Posterior cingulate gyrus (tissue), 11 donors: ENCODE measurements around the gene PLEKHA6.

Experiments
- DNase-seq, 10 donors: peaks; one replicate each; pipeline versions ENCODE4 v3.0.0 to v3.0.0-alpha.2; 2020 to 2021; ENCODE audit warnings: mixed read lengths in 3 of 10
- intact Hi-C: fragments of 100-400 bp; cut with DNase I; formaldehyde crosslinking; loops from one replicate; pipeline ENCODE4 v1.15.1; 2023

The PLEKHA6 gene

DNA sequence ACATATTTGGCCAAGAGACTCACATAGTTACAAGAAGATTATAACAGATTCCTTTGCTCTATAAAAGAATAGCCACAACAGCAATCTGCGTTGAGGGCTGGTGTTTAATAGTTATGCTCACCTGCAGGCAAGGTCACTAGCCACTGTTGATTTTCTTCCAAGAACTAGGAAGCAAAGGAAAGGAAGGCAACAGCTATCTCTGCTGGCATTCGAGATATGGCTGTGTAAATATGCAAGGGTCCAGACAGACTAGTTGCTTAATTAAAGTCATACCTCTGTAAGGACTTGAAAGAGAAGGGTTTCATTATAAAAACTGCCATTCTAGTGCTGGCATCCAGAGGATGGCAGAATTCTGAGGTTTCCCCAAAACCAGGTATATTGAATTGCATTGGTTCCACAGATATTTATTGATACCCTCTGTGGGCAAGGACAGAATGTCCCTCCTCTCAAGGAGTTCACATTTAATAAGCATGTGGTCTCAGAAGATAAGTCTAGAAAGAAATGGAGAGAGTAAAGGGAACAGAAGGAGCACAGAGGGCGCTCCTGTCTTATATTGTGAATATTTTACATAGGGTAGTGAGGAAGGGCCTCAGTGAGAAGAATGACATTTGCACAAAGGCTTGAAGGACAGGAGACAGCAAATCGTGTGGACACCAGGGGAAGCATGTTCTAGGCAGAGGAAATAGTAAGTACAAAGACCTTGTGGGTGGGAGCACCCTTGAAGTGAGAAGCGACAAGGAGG, 23.6 kb upstream of the PLEKHA6 start:
- DNase-seq = no peak
- intact Hi-C loops = no loop called here

GRCh38 chr1:204382714-204383083, 23.0 kb upstream of the PLEKHA6 start:
- intact Hi-C loops = no loop called here
- DNase-seq = no peak

DNA sequence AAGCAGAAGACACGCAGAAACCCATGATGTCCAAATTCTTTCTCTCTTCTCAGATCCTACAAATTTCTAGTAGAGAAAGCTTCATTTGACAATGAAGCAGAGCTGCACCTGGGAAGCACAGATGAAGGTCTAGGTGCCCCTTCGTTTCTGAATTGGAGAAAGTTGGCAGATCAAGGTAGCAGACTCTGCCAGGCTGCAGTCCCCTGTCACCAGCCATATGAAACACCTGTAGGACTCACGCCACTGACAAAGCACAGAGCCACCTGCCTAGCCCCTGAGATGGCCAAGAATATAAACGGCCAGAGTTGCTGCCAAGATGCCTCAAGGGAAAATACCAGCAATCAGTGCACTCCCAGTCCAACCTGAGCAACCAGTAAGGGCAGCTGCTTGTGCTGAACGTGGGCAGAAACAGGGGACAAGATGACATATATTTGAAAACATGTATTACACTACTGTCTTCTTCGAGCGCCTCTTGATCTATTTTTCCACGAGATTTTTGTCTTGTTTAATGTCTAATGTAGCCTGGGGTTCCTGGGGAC, 20.6 kb upstream of the PLEKHA6 start:
- intact Hi-C loops = no loop called here
- DNase-seq = no peak

GRCh38 chr1:204377800-204378668, 18.3 kb upstream of the PLEKHA6 start:
- intact Hi-C loops = no loop called here

GRCh38 chr1:204376919-204377799, 17.4 kb upstream of the PLEKHA6 start:
- intact Hi-C loops = no loop called here
- DNase-seq = peak in 1 of 10 donors; percentile 13

More at GRCh38 chr1:204377800-204378668, 18.3 kb upstream of the PLEKHA6 start:
- DNase-seq = peak in 6 of 10 donors; percentile 25 to 89 (median 61)

- DNase-seq = no peak
- intact Hi-C loops = no loop called here
Observed at GRCh38 chr1:204376465-204376864, 16.7 kb upstream of the PLEKHA6 start.

- intact Hi-C loops = no loop called here
Observed at GRCh38 chr1:204373911-204374310, 14.2 kb upstream of the PLEKHA6 start.

GRCh38 chr1:204370176-204370575, 10.4 kb upstream of the PLEKHA6 start:
- DNase-seq = peak in 5 of 10 donors; percentile 40 to 94 (median 58)
- intact Hi-C loops = no loop called here

More at GRCh38 chr1:204373911-204374310, 14.2 kb upstream of the PLEKHA6 start:
- DNase-seq = no peak

DNA sequence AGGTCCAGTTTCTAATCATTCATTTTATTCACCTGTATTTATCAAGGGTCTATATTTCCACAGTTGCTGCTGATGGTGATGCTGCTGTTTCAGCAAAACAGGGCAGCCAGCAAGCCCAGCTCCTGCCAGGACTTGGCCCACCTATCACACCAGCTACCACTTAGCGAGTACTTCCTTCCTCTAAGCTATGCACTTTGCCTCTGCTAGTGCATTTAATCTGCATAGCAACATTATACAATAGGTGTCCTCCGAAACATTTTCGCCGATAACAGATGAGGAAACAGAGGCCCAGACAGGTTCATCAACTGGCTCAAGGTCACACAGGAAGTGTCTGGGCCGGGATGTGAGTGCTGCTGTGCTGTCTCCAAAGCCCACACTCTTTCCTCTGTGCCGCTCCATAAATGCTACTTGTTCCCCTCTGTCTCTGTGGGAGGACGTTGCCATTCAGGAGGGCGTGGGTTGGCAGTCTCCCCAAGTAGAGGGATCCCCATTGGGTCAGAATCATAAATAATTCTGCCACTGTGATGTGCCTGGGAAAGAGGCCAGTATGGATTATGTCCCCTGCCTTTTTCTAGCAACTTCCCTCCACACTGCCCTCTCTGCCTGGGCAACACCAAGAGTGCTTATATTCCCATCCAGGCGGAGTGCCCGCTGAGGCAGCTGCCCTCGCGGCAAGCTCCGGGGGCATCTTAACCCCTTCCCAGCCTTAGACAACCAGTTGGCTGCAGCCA, 9.4 kb upstream of the PLEKHA6 start:
- intact Hi-C loops = loop anchor here (10.0 kb wide), 1 partner anchor 504 kb away; the partner anchor contains the start of gene SNRPE
- DNase-seq = peak in 7 of 10 donors; percentile 36 to 90 (median 50)

DNA sequence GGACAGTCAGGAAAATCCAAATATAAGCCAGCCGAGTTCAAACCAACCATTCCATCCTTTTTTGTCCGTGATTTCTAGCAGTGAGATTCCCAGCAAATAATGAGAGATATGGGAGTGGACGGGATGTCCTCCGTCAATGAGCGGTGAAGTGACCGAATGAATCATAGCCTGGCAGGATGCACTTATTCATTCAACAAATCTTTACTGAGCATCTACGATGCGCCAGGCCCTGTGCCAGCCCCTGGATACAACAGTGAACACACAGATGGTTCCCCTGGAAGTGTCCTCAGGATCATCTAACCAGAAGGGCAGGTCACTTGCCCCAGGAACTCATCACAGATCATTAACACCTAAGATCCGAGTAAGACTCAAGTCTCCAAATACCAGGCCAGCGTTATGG, 8.2 kb upstream of the PLEKHA6 start:
- DNase-seq = peak in 1 of 10 donors; percentile 55
- intact Hi-C loops = loop anchor here (10.0 kb wide), 1 partner anchor 503 kb away; the partner anchor contains the start of gene SNRPE

- intact Hi-C loops = loop anchor here (10.0 kb wide), 1 partner anchor 503 kb away; the partner anchor contains the start of gene SNRPE
- peak in 1 of 10 donors; percentile 32 for DNase-seq
Observed at GRCh38 chr1:204367193-204367858, 7.6 kb upstream of the PLEKHA6 start.

DNA sequence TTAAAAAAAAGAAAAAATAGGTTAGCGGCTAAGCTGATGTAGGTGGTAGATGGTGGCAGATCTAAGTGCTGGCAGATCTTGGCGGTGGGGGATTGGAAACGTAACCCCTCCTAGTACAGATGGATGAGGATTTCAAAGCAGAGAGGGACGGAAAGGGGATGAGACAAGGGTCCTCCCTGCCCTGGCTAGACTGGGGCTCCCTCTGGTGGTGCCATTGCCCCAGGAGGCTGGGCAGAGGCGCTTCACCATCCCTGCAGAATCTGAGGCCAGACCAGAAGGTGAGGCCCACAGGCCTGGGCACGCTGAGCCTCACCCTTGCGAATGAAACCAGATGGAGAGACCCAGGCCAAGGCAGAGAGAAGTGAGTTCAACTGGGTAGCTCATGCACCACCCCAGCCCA, 7.0 kb upstream of the PLEKHA6 start:
- intact Hi-C loops = loop anchor here (10.0 kb wide), 1 partner anchor 502 kb away; the partner anchor contains the start of gene SNRPE
- DNase-seq = no peak

- peak in 8 of 10 donors; percentile 65 to 93 (median 71) for DNase-seq
- intact Hi-C loops = loop anchor here (1.0 to 10.0 kb wide), 5 partner anchors 101 to 499 kb away; partner anchors contain the start of gene SNRPE
Observed at GRCh38 chr1:204363335-204364114, 3.8 kb upstream of the PLEKHA6 start.

- intact Hi-C loops = loop anchor here (1.0 to 10.0 kb wide), 5 partner anchors 100 to 498 kb away; partner anchors contain the start of gene SNRPE
- no peak for DNase-seq
Observed at GRCh38 chr1:204362984-204363334, 3.2 kb upstream of the PLEKHA6 start.

DNA sequence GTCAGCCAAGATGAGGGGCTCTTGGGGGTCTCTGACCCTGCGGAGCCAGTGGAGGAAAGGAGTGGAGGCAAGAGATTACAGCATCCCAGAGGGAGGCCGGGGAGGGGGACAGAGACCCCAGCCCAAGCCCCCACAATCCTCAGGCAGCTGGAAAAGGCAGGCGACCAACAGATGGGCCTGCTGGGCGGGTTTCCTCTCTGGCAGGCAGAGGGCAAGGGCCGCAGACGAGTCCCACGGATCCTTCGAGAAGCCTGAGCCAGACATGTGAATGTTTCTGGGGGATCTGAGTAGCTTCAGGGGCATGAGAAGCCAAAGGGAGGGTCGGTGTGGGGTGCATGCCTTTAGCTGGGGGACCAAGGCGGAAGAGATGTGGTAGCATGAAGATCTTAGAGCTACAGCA, 2.1 kb upstream of the PLEKHA6 start:
- intact Hi-C loops = loop anchor here (2.0 to 10.0 kb wide), 2 partner anchors 99 to 497 kb away; partner anchors contain the start of gene SNRPE
- no peak for DNase-seq

GRCh38 chr1:204361341-204361771, 1.6 kb upstream of the PLEKHA6 start:
- DNase-seq = no peak
- intact Hi-C loops = loop anchor here (10.0 kb wide), 1 partner anchor 497 kb away; the partner anchor contains the start of gene SNRPE

- intact Hi-C loops = loop anchor here (10.0 kb wide), 1 partner anchor 496 kb away; the partner anchor contains the start of gene SNRPE
- DNase-seq = no peak
Observed at GRCh38 chr1:204360314-204360713, 585 bp upstream of the PLEKHA6 start.
